GM23338 (cell line): ENCODE data around the gene CKLF. TPM values are rescaled to one million over a fixed set of nuclear protein-coding genes. Genes with fewer than 3 reads are reported as not detected.

Source experiments
- CTCF ChIP-seq, 2 experiments: fragments of 200-600 bp in 1 of 2; sonication (generic) in 1 of 2; conservative IDR thresholded peaks; 2 replicates each; pipeline versions ENCODE4 v1.5.1 to v1.6.1; 2016 to 2017; ENCODE audit warnings: antibody characterized with exemption in 2 of 2, low read depth in 2 of 2, mild to moderate bottlenecking in 2 of 2, moderate library complexity in 1 of 2
- EZH2phosphoT487 ChIP-seq: fragments of 200-600 bp; sonication (generic); IDR thresholded peaks from one replicate; pipeline ENCODE4 v1.8.1; 2018; ENCODE audit warnings: antibody characterized with exemption; ENCODE audit not compliant: unreplicated experiment
- POLR2AphosphoS5 ChIP-seq: IDR thresholded peaks from 2 replicates; pipeline ENCODE4 v1.6.1; 2016; ENCODE audit warnings: antibody characterized with exemption, low read depth
- REST ChIP-seq: IDR thresholded peaks from one replicate; pipeline ENCODE4 v1.6.1; 2018; ENCODE audit warnings: antibody characterized with exemption; ENCODE audit not compliant: unreplicated experiment
- ZNF462 ChIP-seq: fragments of 250-450 bp; sonication (Bioruptor Pico); IDR thresholded peaks from 2 replicates; pipeline ENCODE4 v1.5.0; 2020; ENCODE audit warnings: mild to moderate bottlenecking, moderate library complexity
- polyA plus RNA-seq: library from polyadenylated mRNA; unstranded; fragments of >200 nt; fragmentation: Nextera tagmentation; extraction: Ambion mirVana; gene quantifications from 2 replicates; pipeline ENCODE4 v1.2.1, GENCODE V29; 2016
- total RNA-seq: library from RNA; depleted of rRNA; stranded (reverse); fragments of >200 nt; shearing (Covaris generic); gene quantifications from 2 replicates; pipeline ENCODE4 v1.2.3, GENCODE V29; 2014

CKLF gene
- total and polyA plus RNA-seq, 2 experiments from 2014 or later, result 25.5 to 60.0 TPM

- TF ChIP-seq ZNF462 (no peak), CTCF (conservative IDR thresholded peaks at IDR 0.05; ENCODE audit: low read depth in 2 of 2) (no peak), POLR2AphosphoS5 (no peak), REST (no peak), EZH2phosphoT487 (no peak)
Measured at GRCh38 chr16:66503612-66504011, 48.8 kb upstream of the CKLF start (continued).
